Mucosa of descending colon (tissue), 3 donors: ENCODE measurements around the gene RIC8B. TPM values are rescaled to one million over a fixed set of nuclear protein-coding genes. Genes with fewer than 3 reads are reported as not detected.

Source experiments
- ATAC-seq: fragments of 200-7000 bp; cut with Tn5 transposase; one replicate; pipeline ENCODE4 v1.9.1; 2020; ENCODE audit warnings: mild to moderate bottlenecking, moderate library complexity
- DNase-seq, 3 donors: peaks; one replicate each; pipeline ENCODE4 v3.0.0-alpha.2; 2020
- H3K36me3 ChIP-seq: fragments of 200-600 bp; one replicate; pipeline ENCODE4 v1.8.0; 2021; ENCODE audit warnings: low read depth, mild to moderate bottlenecking
- H3K4me1 ChIP-seq: fragments of 200-600 bp; one replicate; pipeline ENCODE4 v1.8.0; 2021; ENCODE audit warnings: low read depth, mild to moderate bottlenecking
- H3K4me3 ChIP-seq: fragments of 200-600 bp; one replicate; pipeline ENCODE4 v1.8.0; 2021; ENCODE audit warnings: mild to moderate bottlenecking
- H3K9me3 ChIP-seq: fragments of 200-600 bp; one replicate; pipeline ENCODE4 v1.8.0; 2021; ENCODE audit warnings: mild to moderate bottlenecking
- CTCF ChIP-seq: fragments of 200-600 bp; IDR thresholded peaks from one replicate; pipeline ENCODE4 v1.8.0; 2022; ENCODE audit warnings: antibody characterized with exemption, mild to moderate bottlenecking
- intact Hi-C, 2 donors: fragments of 100-400 bp; cut with DNase I in 1 of 2; cut with micrococcal nuclease in 1 of 2; formaldehyde crosslinking; loops; one replicate each; pipeline versions ENCODE4 v1.11.0 to v1.11.1; 2022; cut with DNase I, micrococcal nuclease
- total RNA-seq, 3 donors: library from RNA; stranded (reverse); fragmentation: NEBNext Ultra II Directional in 2 of 3; extraction: Animal tissue kit (Norgen Biotek cat#: 25700) in 2 of 3; gene quantifications; one replicate each; pipeline versions ENCODE4 v1.2.1 to v1.2.4, GENCODE V29; 2021 to 2023
- donor health status: DM: no; HTN: no; CAD: no; lungs with moderate emphysema.
- donor health status: DM: no; HTN: no; CAD: no.
- donor health status: DM: no; HTN: yes; CAD: no.

RIC8B gene
- total RNA-seq, 3 donors from 2014 or later: 13.3 to 25.3 (median 15.2) TPM

- no peak for TF ChIP-seq CTCF
- Histone ChIP-seq H3K9me3 (no peaks in the 10 kb centered on the region), H3K4me1 (no peaks in the 10 kb centered on the region), H3K4me3 (no peak overlapping the region), H3K36me3 (no peaks in the 10 kb centered on the region)
- ATAC-seq (no peak), DNase-seq (no peak)
- intact Hi-C loops: no loop called here
Observed at GRCh38 chr12:106790020-106790419, 15.5 kb downstream of the RIC8B start.

- no peaks in the 10 kb centered on the region for H3K36me3 ChIP-seq
- H3K4me3 ChIP-seq: no peak overlapping the region
- H3K9me3 ChIP-seq: no peaks in the 10 kb centered on the region
- DNase-seq: no peak
- H3K4me1 ChIP-seq: no peaks in the 10 kb centered on the region
- ATAC-seq: no peak
- intact Hi-C loops: no loop called here
- no peak for TF ChIP-seq CTCF
Observed at GRCh38 chr12:106791531-106791930, 17.0 kb downstream of the RIC8B start.

GRCh38 chr12:106794369-106794768, 19.9 kb downstream of the RIC8B start:
- no peak overlapping the region for H3K4me3 ChIP-seq
- ATAC-seq: no peak
- intact Hi-C loops: no loop called here
- H3K4me1 ChIP-seq: no peaks in the 10 kb centered on the region
- TF ChIP-seq CTCF: no peak
- H3K9me3 ChIP-seq: no peaks in the 10 kb centered on the region
- H3K36me3 ChIP-seq: no peaks in the 10 kb centered on the region
- DNase-seq: no peak

- intact Hi-C loops: no loop called here
- no peak for ATAC-seq
Observed at GRCh38 chr12:106801167-106801708, 26.8 kb downstream of the RIC8B start.

GRCh38 chr12:106801830-106802533, 27.5 kb downstream of the RIC8B start:
- ATAC-seq: no peak
- Histone ChIP-seq H3K9me3 (no peaks in the 10 kb centered on the region), H3K4me1 (no peaks in the 10 kb centered on the region), H3K36me3 (no peaks in the 10 kb centered on the region), H3K4me3 (no peak overlapping the region)
- TF ChIP-seq CTCF: no peak
- no peak for DNase-seq
- intact Hi-C loops: no loop called here

More at GRCh38 chr12:106801167-106801708, 26.8 kb downstream of the RIC8B start:
- no peaks in the 10 kb centered on the region for H3K4me1 ChIP-seq
- H3K36me3 ChIP-seq: no peaks in the 10 kb centered on the region
- no peak for DNase-seq
- H3K9me3 ChIP-seq: no peaks in the 10 kb centered on the region
- no peak for TF ChIP-seq CTCF
- H3K4me3 ChIP-seq: no peak overlapping the region
